Epithelial cell of esophagus (primary cell): ENCODE results near the gene OCRL.
"Not testable (repeated sequence)": the region's sequence is repeated elsewhere in the genome, so short reads cannot be mapped to it uniquely, and the experiment has no call there.

Experiments used
- DNase-seq: peaks from one replicate; pipeline ENCODE4 v3.0.0; 2010; ENCODE audit warnings: low read depth
- H3K4me3 ChIP-seq: 2 replicates; pipeline ENCODE4 v1.5.1; 2011; ENCODE audit warnings: mild to moderate bottlenecking, low read length, control low read depth
- CTCF ChIP-seq: IDR thresholded peaks from 2 replicates; pipeline ENCODE4 v1.5.1; 2011; ENCODE audit warnings: low read depth, mild to moderate bottlenecking, low read length, control low read depth, inconsistent platforms; ENCODE audit not compliant: insufficient read depth; ENCODE audit errors: missing control alignments

OCRL gene

GRCh38 chrX:129553619-129554288 is 13.7 kb downstream of the OCRL start:
- no peak overlapping the region for H3K4me3 ChIP-seq
- no peak for TF ChIP-seq CTCF
- no peak for DNase-seq

GRCh38 chrX:129554816-129555215 is 14.8 kb downstream of the OCRL start:
- DNase-seq, H3K4me3 ChIP-seq: not testable (repeated sequence)

- no peak for TF ChIP-seq CTCF
- DNase-seq, result no peak
- H3K4me3 ChIP-seq, result no peak overlapping the region
Observed at GRCh38 chrX:129556806-129557315, 16.8 kb downstream of the OCRL start.

GRCh38 chrX:129557844-129558480 is 17.9 kb downstream of the OCRL start:
- DNase-seq, result no peak
- no peak for TF ChIP-seq CTCF
- H3K4me3 ChIP-seq, result no peak overlapping the region

- no peak for TF ChIP-seq CTCF
Observed at GRCh38 chrX:129559783-129560182, 19.7 kb downstream of the OCRL start.

GRCh38 chrX:129561453-129561852 is 21.4 kb downstream of the OCRL start:
- DNase-seq, result no peak
- TF ChIP-seq CTCF, result no peak
- H3K4me3 ChIP-seq, result no peak overlapping the region

More at GRCh38 chrX:129559783-129560182, 19.7 kb downstream of the OCRL start:
- H3K4me3 ChIP-seq, result no peak overlapping the region
- no peak for DNase-seq

GRCh38 chrX:129564345-129564744 is 24.3 kb downstream of the OCRL start:
- not testable (repeated sequence) for H3K4me3 ChIP-seq, DNase-seq

GRCh38 chrX:129565046-129565650 is 25.1 kb downstream of the OCRL start:
- no peak for TF ChIP-seq CTCF
- no peak for DNase-seq
- H3K4me3 ChIP-seq, result no peak overlapping the region
